Endodermal cell (in vitro differentiated cells): ENCODE data around the gene ZBED2. TPM values are rescaled to one million over a fixed set of nuclear protein-coding genes. Genes with fewer than 3 reads are reported as not detected.

Experiments used
- DNase-seq: peaks from one replicate; pipeline ENCODE4 v3.0.0-alpha.2; 2017
- H3K27ac ChIP-seq: 2 replicates; pipeline ENCODE4 v1.5.1; 2013; ENCODE audit warnings: mild to moderate bottlenecking, low read depth, low read length, moderate library complexity
- H3K27me3 ChIP-seq: 2 replicates; pipeline ENCODE4 v1.6.1; 2013; ENCODE audit warnings: mild to moderate bottlenecking, low read length, moderate library complexity; ENCODE audit not compliant: insufficient read depth, control insufficient read depth, poor library complexity, severe bottlenecking
- H3K36me3 ChIP-seq: 2 replicates; pipeline ENCODE4 v1.7.0; 2013; ENCODE audit warnings: mild to moderate bottlenecking, low read length, moderate library complexity; ENCODE audit not compliant: control insufficient read depth, insufficient read depth
- H3K4me1 ChIP-seq: one replicate; pipeline ENCODE4 v1.7.0; 2013; ENCODE audit warnings: low read length; ENCODE audit not compliant: control insufficient read depth, insufficient read depth
- H3K4me3 ChIP-seq: 2 replicates; pipeline ENCODE4 v1.5.1; 2013; ENCODE audit warnings: mild to moderate bottlenecking, low read length, moderate library complexity
- H3K9ac ChIP-seq: 2 replicates; pipeline ENCODE4 v1.6.1; 2013; ENCODE audit warnings: mild to moderate bottlenecking, low read length, moderate library complexity; ENCODE audit not compliant: poor library complexity, severe bottlenecking; ENCODE audit errors: extremely low read depth
- H3K9me3 ChIP-seq: 2 replicates; pipeline ENCODE4 v1.6.1; 2013; ENCODE audit warnings: mild to moderate bottlenecking, low read length, moderate library complexity; ENCODE audit not compliant: control insufficient read depth
- H3K27ac Mint-ChIP-seq: 2 replicates; pipeline ENCODE4 v1.8.0; 2020; ENCODE audit warnings: mixed read lengths
- H3K27me3 Mint-ChIP-seq: 2 replicates; pipeline ENCODE4 v1.8.0; 2021; ENCODE audit warnings: mild to moderate bottlenecking, mixed read lengths; ENCODE audit not compliant: insufficient read depth
- H3K36me3 Mint-ChIP-seq: 2 replicates; pipeline ENCODE4 v1.8.0; 2020; ENCODE audit warnings: low read depth, mixed read lengths
- H3K4me1 Mint-ChIP-seq: 2 replicates; pipeline ENCODE4 v1.8.0; 2020; ENCODE audit warnings: mixed read lengths
- H3K4me3 Mint-ChIP-seq: 2 replicates; pipeline ENCODE4 v1.8.0; 2020; ENCODE audit warnings: mild to moderate bottlenecking, moderate library complexity, mixed read lengths
- H3K9me3 Mint-ChIP-seq: 2 replicates; pipeline ENCODE4 v1.8.0; 2020; ENCODE audit warnings: mild to moderate bottlenecking, mixed read lengths
- WGBS, 2 experiments: methylation state at CpG; one replicate each; pipeline versions ENCODE4 v1.1.5 to v1.1.7; 2013; ENCODE audit warnings: missing lambda C conversion rate in 2 of 2, mixed read lengths in 1 of 2; ENCODE audit not compliant: insufficient coverage in 1 of 2, insufficient read length in 1 of 2; 5-methylcytosine and 5-hydroxymethylcytosine counted together
- total RNA-seq, 2 donors: library from RNA; stranded (reverse); fragmentation: NEBNext Ultra II Directional in 1 of 2; extraction: Animal tissue kit (Norgen Biotek cat#: 25700) in 1 of 2; gene quantifications; 2 replicates in 1 of 2; 3 replicates in 1 of 2; pipeline ENCODE4 v1.2.1, GENCODE V29; 2021
- TF ChIP-seq, protein P1 (sequence below): fragments of 200-600 bp; sonication (generic); conservative IDR thresholded peaks from 2 replicates; pipeline ENCODE4 v1.5.0; 2021; ENCODE audit warnings: antibody characterized with exemption, mild to moderate bottlenecking

ZBED2 gene
- total RNA-seq, 2 donors from 2014 or later: not detected

- no peaks in the 10 kb centered on the region for H3K27me3 Mint-ChIP-seq
- no peak overlapping the region for H3K27ac Mint-ChIP-seq
These were observed 22.9 kb upstream of the ZBED2 start for GRCh38 chr3:111617912-111618601.

GRCh38 chr3:111617406-111617805 is 22.3 kb upstream of the ZBED2 start:
- H3K4me1 Mint-ChIP-seq: peaks cover 9% of the 10 kb centered on the region
- H3K9me3 ChIP-seq: peaks cover 15% of the 10 kb centered on the region
- H3K4me1 ChIP-seq: peaks cover 2% of the 10 kb centered on the region
- no peaks in the 10 kb centered on the region for H3K36me3 Mint-ChIP-seq
- H3K27ac ChIP-seq: no peak overlapping the region
- no peak overlapping the region for H3K9ac ChIP-seq
- 85% methylated on average over 3 of the region's 3 CpGs; no CpG with 5 or more reads in 1 of the 2 experiments for WGBS, 2 experiments
- no peak for DNase-seq
- H3K27me3 Mint-ChIP-seq: no peaks in the 10 kb centered on the region
- H3K4me3 ChIP-seq: no peak overlapping the region
- no peaks in the 10 kb centered on the region for H3K36me3 ChIP-seq
- peaks cover 14% of the 10 kb centered on the region for H3K9me3 Mint-ChIP-seq
- no peaks in the 10 kb centered on the region for H3K27me3 ChIP-seq
- H3K4me3 Mint-ChIP-seq: no peak overlapping the region
- TF ChIP-seq, protein P1, sequence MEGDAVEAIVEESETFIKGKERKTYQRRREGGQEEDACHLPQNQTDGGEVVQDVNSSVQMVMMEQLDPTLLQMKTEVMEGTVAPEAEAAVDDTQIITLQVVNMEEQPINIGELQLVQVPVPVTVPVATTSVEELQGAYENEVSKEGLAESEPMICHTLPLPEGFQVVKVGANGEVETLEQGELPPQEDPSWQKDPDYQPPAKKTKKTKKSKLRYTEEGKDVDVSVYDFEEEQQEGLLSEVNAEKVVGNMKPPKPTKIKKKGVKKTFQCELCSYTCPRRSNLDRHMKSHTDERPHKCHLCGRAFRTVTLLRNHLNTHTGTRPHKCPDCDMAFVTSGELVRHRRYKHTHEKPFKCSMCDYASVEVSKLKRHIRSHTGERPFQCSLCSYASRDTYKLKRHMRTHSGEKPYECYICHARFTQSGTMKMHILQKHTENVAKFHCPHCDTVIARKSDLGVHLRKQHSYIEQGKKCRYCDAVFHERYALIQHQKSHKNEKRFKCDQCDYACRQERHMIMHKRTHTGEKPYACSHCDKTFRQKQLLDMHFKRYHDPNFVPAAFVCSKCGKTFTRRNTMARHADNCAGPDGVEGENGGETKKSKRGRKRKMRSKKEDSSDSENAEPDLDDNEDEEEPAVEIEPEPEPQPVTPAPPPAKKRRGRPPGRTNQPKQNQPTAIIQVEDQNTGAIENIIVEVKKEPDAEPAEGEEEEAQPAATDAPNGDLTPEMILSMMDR: no peak
- no peak overlapping the region for H3K27ac Mint-ChIP-seq

More at GRCh38 chr3:111617912-111618601, 22.9 kb upstream of the ZBED2 start:
- peaks cover 14% of the 10 kb centered on the region for H3K9me3 Mint-ChIP-seq
- Histone ChIP-seq H3K9ac (no peak overlapping the region), H3K27me3 (no peaks in the 10 kb centered on the region), H3K9me3 (peaks cover 15% of the 10 kb centered on the region), H3K36me3 (no peaks in the 10 kb centered on the region), H3K4me1 (peaks cover 2% of the 10 kb centered on the region), H3K4me3 (no peak overlapping the region), H3K27ac (no peak overlapping the region)
- H3K4me3 Mint-ChIP-seq: no peak overlapping the region
- DNase-seq: no peak
- H3K36me3 Mint-ChIP-seq: no peaks in the 10 kb centered on the region
- 93 to 97% methylated on average over 3 to 5 of the region's 5 CpGs for whole genome bisulfite sequencing, 2 experiments
- TF ChIP-seq, protein P1: no peak
- H3K4me1 Mint-ChIP-seq: peaks cover 9% of the 10 kb centered on the region

DNA sequence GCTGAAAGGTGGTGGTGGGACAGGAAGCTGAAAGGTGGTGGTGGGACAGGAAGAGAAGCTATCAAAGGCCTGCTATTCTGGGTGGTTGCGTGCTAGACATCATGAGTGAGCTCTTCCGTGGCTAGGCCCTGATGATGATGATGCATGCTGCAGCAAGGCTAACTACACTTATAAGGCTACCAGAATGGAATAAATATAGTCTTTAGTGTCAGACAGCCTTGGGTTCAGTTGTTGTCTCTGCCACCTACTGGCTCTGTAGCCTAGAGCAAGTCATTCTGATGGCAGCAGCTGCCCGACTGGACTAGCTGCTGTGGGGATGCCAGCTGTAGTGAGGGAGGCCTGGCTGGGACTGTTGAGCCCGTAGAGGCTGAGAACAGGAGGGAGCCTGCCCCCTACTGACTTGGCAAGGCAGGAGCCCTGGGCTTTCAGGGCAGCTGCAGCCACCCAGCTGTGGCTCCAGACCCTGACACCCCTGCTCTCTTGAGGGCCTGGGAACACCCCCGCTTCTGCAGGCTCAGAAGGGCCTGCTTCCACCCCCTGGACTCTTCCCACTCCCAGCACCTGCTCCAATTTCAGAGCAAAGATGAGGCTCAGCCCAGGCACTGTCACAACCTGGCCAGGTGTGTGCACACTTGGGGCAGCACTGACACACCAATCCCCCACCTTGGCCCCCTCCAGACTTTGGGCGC is 21.4 kb upstream of the ZBED2 start:
- no peaks in the 10 kb centered on the region for H3K36me3 ChIP-seq
- no peak overlapping the region for H3K4me3 ChIP-seq
- no peaks in the 10 kb centered on the region for H3K27me3 ChIP-seq
- H3K4me1 ChIP-seq: peaks cover 2% of the 10 kb centered on the region
- no peak overlapping the region for H3K9ac ChIP-seq
- no peak for DNase-seq
- TF ChIP-seq, protein P1: no peak
- no peaks in the 10 kb centered on the region for H3K27me3 Mint-ChIP-seq
- H3K9me3 Mint-ChIP-seq: peaks cover 14% of the 10 kb centered on the region
- H3K4me3 Mint-ChIP-seq: no peak overlapping the region
- H3K27ac ChIP-seq: no peak overlapping the region
- H3K27ac Mint-ChIP-seq: no peak overlapping the region
- 88 to 95% methylated on average over 4 to 6 of the region's 6 CpGs for WGBS, 2 experiments
- H3K36me3 Mint-ChIP-seq: no peaks in the 10 kb centered on the region
- H3K4me1 Mint-ChIP-seq: peaks cover 9% of the 10 kb centered on the region
- H3K9me3 ChIP-seq: peaks cover 15% of the 10 kb centered on the region
